HEK293T (cell line): ENCODE results near the gene NDUFS4.

Source experiments
- BHLHE40 ChIP-seq: fragments of 450-650 bp; IDR thresholded peaks from 2 replicates; pipeline ENCODE4 v1.6.1; 2016; ENCODE audit warnings: mild to moderate bottlenecking, moderate library complexity, borderline replicate concordance
- ELF4 ChIP-seq: fragments of 450-650 bp; IDR thresholded peaks from 2 replicates; pipeline ENCODE4 v1.6.1; 2017; ENCODE audit warnings: antibody characterized with exemption
- FOXA1 ChIP-seq: fragments of 450-650 bp; IDR thresholded peaks from 2 replicates; pipeline ENCODE4 v1.6.1; 2016; ENCODE audit warnings: mild to moderate bottlenecking
- FOXM1 ChIP-seq: fragments of 450-650 bp; IDR thresholded peaks from 2 replicates; pipeline ENCODE4 v1.6.1; 2017; ENCODE audit warnings: mild to moderate bottlenecking, borderline replicate concordance
- HDGF ChIP-seq: fragments of 450-650 bp; IDR thresholded peaks from 2 replicates; pipeline ENCODE4 v1.6.1; 2017; ENCODE audit warnings: antibody characterized with exemption, borderline replicate concordance
- L3MBTL2 ChIP-seq: fragments of 450-650 bp; conservative IDR thresholded peaks from 2 replicates; pipeline ENCODE4 v1.6.1; 2016; ENCODE audit warnings: mild to moderate bottlenecking
- NFRKB ChIP-seq: fragments of 450-650 bp; IDR thresholded peaks from 2 replicates; pipeline ENCODE4 v1.6.1; 2016; ENCODE audit warnings: mild to moderate bottlenecking, moderate library complexity
- PKNOX1 ChIP-seq: fragments of 450-650 bp; IDR thresholded peaks from 2 replicates; pipeline ENCODE4 v1.6.1; 2016
- SP1 ChIP-seq: fragments of 450-650 bp; IDR thresholded peaks from 2 replicates; pipeline ENCODE4 v1.6.1; 2017
- SUZ12 ChIP-seq: fragments of 450-650 bp; IDR thresholded peaks from 2 replicates; pipeline ENCODE4 v1.6.1; 2016; ENCODE audit warnings: mild to moderate bottlenecking

GRCh38 chr5:53560028-53560427 lies 411 bp upstream of the NDUFS4 start:
- TF ChIP-seq SUZ12 (no peak), ELF4 (no peak), HDGF (no peak), NFRKB (no peak), L3MBTL2 (no peak), BHLHE40 (no peak), SP1 (no peak), FOXM1 (no peak), FOXA1 (no peak), PKNOX1 (no peak)
